Tibial nerve (tissue), 4 donors: ENCODE data around the gene SIPA1L3.

ENCODE experiments used
- CTCF ChIP-seq, 5 experiments: fragments of 200-600 bp in 3 of 5; fragments of 450-650 bp in 2 of 5; sonication (generic) in 3 of 5; IDR thresholded peaks; one replicate each; pipeline ENCODE4 v1.5.1; 2016 to 2019; ENCODE audit warnings: antibody characterized with exemption in 5 of 5, mild to moderate bottlenecking in 3 of 5, moderate library complexity in 2 of 5
- EP300 ChIP-seq, 2 donors: sonication (generic); formaldehyde crosslinking; IDR thresholded peaks; one replicate each; pipeline ENCODE4 v1.6.1; 2017; ENCODE audit warnings: antibody characterized with exemption in 2 of 2, mild to moderate bottlenecking in 1 of 2

DNA sequence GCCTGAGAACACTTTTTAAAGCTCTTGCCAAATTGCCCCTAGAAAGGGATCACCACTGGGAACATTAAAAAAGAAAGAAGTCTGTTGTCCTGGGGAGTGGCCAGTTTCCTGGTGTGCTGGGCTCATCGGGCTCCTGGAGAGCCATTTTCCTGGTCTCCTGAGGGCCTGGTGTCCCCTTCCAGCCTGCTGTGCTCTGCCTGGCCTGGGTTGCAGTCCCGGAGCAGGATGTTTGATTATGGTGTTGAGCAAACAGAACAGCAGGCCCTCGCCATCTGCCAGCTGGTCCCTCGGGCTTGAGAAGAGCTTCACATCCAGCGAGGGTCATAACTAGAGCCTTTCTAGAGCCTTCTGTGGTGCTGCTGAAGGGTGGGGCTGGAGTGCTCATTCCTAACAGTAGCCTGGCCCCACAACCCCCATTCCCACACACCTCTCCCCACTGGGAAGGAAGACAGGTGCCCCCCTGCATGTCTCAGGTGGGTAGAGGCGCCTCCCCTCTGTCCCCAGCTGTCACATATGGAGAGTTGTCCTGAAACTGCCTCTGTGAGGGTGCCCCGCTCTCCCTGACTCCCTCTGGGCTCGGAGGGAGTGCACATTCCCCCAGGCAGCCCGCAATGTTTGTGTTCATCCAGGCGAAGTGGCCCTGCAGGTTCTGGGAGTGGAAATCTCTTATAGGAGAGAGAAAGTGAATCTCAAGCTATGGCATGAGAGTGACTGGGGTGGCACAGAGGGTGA lies 151.1 kb downstream of the SIPA1L3 start:
- TF ChIP-seq CTCF (IDR thresholded peaks at IDR 0.05) (no peak), EP300 (IDR thresholded peaks at IDR 0.05) (no peak)
